SH-SY5Y (cell line): ENCODE measurements around the gene ADAM22.

ENCODE experiments used
- GATA2 ChIP-seq: IDR thresholded peaks from 2 replicates; pipeline ENCODE4 v1.6.1; 2011; ENCODE audit warnings: mild to moderate bottlenecking, low read depth, low read length
- GATA3 ChIP-seq: IDR thresholded peaks from 2 replicates; pipeline ENCODE4 v1.6.1; 2011; ENCODE audit warnings: low read depth, mild to moderate bottlenecking, low read length, moderate library complexity

DNA sequence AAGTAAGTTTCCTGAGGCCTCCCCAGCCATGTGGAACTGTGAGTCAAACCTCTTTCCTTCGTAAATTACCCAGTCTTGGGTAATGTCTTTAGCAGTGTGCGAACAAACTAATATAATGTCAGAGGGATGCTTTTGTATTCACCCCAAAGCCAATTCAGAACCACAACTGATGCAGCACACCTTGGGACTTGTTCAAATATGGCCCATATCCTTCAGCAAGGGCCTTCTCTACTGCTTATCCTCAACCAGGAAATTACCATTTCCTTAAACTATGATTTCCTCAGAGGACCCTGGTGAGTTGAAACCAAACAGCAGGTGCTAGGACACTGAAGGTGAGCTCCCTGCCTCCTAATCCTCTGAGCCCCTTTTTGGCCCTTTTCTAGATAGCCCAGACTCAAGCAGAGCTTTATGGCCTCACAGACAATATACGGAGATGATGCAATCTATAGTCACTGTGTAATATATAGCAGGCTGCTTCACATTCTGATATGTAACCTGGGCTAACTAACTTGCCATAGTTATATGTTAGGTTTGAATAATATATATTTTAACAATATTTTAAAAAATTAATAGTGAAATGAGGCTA is 270.6 kb downstream of the ADAM22 start:
- no peak for TF ChIP-seq GATA2
- TF ChIP-seq GATA3 = no peak
